HG03025 (cell line): ENCODE results near the gene KCNK4.
"Not testable (repeated sequence)": the region's sequence is repeated elsewhere in the genome, so short reads cannot be mapped to it uniquely, and the experiment has no call there.

Experiments
- ATAC-seq: cut with Tn5 transposase; IDR thresholded peaks from one replicate; pipeline ENCODE4 v1.9.1; 2021; ENCODE audit warnings: mild to moderate bottlenecking, moderate library complexity; ENCODE audit not compliant: unreplicated experiment, low FRiP score

The KCNK4 gene

GRCh38 chr11:64304316-64305072, 13.4 kb downstream of the KCNK4 start:
- peak; percentile 11 for ATAC-seq

- ATAC-seq: peak; percentile 63
Measured at GRCh38 chr11:64305075-64305690, 14.1 kb downstream of the KCNK4 start, which contains the start of gene ESRRA. ESRRA (plus strand) TSS chr11:64305524; CDS start chr11:64307180, 1,656 bp downstream.

- peak; percentile 25 for ATAC-seq
Measured at GRCh38 chr11:64305691-64306562, 14.8 kb downstream of the KCNK4 start.

GRCh38 chr11:64306563-64306875, 15.4 kb downstream of the KCNK4 start:
- no peak for ATAC-seq

GRCh38 chr11:64306876-64307622, 15.9 kb downstream of the KCNK4 start:
- ATAC-seq: no peak

GRCh38 chr11:64307795-64308194, 16.7 kb downstream of the KCNK4 start:
- ATAC-seq: not testable (repeated sequence)

GRCh38 chr11:64312947-64313346, 21.8 kb downstream of the KCNK4 start:
- ATAC-seq: no peak

- ATAC-seq: no peak
Measured at GRCh38 chr11:64313491-64314145, 22.5 kb downstream of the KCNK4 start.

- ATAC-seq: no peak
Measured at GRCh38 chr11:64314146-64314804, 23.2 kb downstream of the KCNK4 start.

GRCh38 chr11:64314805-64315561, 23.9 kb downstream of the KCNK4 start:
- ATAC-seq: no peak

DNA sequence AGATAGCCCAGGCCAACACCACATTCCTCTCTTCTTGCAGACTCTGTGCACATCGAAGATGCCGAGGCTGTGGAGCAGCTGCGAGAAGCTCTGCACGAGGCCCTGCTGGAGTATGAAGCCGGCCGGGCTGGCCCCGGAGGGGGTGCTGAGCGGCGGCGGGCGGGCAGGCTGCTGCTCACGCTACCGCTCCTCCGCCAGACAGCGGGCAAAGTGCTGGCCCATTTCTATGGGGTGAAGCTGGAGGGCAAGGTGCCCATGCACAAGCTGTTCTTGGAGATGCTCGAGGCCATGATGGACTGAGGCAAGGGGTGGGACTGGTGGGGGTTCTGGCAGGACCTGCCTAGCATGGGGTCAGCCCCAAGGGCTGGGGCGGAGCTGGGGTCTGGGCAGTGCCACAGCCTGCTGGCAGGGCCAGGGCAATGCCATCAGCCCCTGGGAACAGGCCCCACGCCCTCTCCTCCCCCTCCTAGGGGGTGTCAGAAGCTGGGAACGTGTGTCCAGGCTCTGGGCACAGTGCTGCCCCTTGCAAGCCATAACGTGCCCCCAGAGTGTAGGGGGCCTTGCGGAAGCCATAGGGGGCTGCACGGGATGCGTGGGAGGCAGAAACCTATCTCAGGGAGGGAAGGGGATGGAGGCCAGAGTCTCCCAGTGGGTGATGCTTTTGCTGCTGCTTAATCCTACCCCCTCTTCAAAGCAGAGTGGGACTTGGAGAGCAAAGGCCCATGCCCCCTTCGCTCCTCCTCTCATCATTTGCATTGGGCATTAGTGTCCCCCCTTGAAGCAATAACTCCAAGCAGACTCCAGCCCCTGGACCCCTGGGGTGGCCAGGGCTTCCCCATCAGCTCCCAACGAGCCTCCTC, 24.8 kb downstream of the KCNK4 start:
- not testable (repeated sequence) for ATAC-seq

GRCh38 chr11:64316672-64317324, 25.7 kb downstream of the KCNK4 start:
- peak; percentile 6 for ATAC-seq

- ATAC-seq: peak; percentile 57
Measured at GRCh38 chr11:64317325-64317960, 26.3 kb downstream of the KCNK4 start, which contains the start of gene TRMT112. TRMT112 (minus strand) TSS chr11:64317559; CDS start chr11:64317526, 33 bp downstream.

DNA sequence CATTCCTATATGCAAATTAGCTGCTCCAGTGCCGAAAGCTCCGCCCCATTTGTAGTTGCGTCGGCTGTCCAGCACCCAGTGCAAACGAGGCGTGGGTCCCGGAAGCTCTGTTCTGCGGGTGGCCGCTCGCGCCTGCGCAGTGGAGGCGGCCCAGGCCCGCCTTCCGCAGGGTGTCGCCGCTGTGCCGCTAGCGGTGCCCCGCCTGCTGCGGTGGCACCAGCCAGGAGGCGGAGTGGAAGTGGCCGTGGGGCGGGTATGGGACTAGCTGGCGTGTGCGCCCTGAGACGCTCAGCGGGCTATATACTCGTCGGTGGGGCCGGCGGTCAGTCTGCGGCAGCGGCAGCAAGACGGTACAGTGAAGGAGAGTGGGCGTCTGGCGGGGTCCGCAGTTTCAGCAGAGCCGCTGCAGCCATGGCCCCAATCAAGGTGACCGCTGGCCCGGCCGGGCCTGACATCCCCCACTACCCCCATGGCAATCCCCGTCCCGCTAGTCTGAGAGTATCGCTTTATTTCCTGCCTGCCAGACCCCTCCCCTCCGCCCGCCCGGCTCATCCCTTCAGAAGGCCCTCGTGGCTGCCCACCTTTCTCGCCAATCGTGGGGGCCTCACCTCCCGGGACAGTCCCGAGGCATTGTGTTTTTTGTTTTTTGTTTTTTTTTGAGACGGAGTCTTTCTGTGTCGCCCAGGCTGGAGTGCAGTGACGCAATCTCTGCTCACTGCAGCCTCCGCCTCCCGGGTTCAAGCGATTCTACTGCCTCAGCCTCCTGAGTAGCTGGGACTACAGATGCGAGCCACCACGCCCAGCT, 27.1 kb downstream of the KCNK4 start, which contains the start of gene PRDX5:
Gene PRDX5, plus strand, starts transcription at position 161 of the 805 bp plus-strand sequence. Its CDS starts 95 bp downstream, at position 256.
- peak; percentile 70 for ATAC-seq
